GM19438 (cell line): ENCODE measurements around the gene KCNB1.

Experiments used
- ATAC-seq: cut with Tn5 transposase; IDR thresholded peaks from one replicate; pipeline ENCODE4 v1.9.1; 2021; ENCODE audit warnings: low read depth; ENCODE audit not compliant: unreplicated experiment

Gene KCNB1

GRCh38 chr20:49482621-49483017 lies at the start of gene KCNB1:
TSS of gene KCNB1 (minus strand) at chr20:49482668. CDS start at chr20:49482480, 188 bp downstream.
- ATAC-seq: no peak

GRCh38 chr20:49529470-49529869 lies 47.0 kb upstream of the KCNB1 start:
- ATAC-seq: no peak

- no peak for ATAC-seq
These were observed 44.1 kb upstream of the KCNB1 start for GRCh38 chr20:49526568-49526967.

- ATAC-seq: no peak
These were observed 43.6 kb upstream of the KCNB1 start for GRCh38 chr20:49526056-49526455.

GRCh38 chr20:49523767-49524360 lies 41.4 kb upstream of the KCNB1 start:
- no peak for ATAC-seq

- ATAC-seq: no peak
These were observed 38.9 kb upstream of the KCNB1 start for GRCh38 chr20:49521356-49521755.

GRCh38 chr20:49519777-49520359 lies 37.4 kb upstream of the KCNB1 start:
- ATAC-seq: no peak

GRCh38 chr20:49519212-49519712 lies 36.8 kb upstream of the KCNB1 start:
- ATAC-seq: no peak

- no peak for ATAC-seq
These were observed 36.1 kb upstream of the KCNB1 start for GRCh38 chr20:49518576-49518975.

GRCh38 chr20:49517805-49518100 lies 35.3 kb upstream of the KCNB1 start:
- no peak for ATAC-seq

- ATAC-seq: no peak
These were observed 34.7 kb upstream of the KCNB1 start for GRCh38 chr20:49516916-49517804.

GRCh38 chr20:49515586-49515985 lies 33.1 kb upstream of the KCNB1 start:
- no peak for ATAC-seq

- no peak for ATAC-seq
These were observed 31.0 kb upstream of the KCNB1 start for GRCh38 chr20:49513517-49513916.

- ATAC-seq: no peak
These were observed 30.5 kb upstream of the KCNB1 start for GRCh38 chr20:49513009-49513408.

- ATAC-seq: no peak
These were observed 29.5 kb upstream of the KCNB1 start for GRCh38 chr20:49511788-49512525.

- no peak for ATAC-seq
These were observed 28.2 kb upstream of the KCNB1 start for GRCh38 chr20:49510562-49511122.

GRCh38 chr20:49508435-49509199 lies 26.1 kb upstream of the KCNB1 start:
- ATAC-seq: no peak

- no peak for ATAC-seq
These were observed 25.4 kb upstream of the KCNB1 start for GRCh38 chr20:49507741-49508434.

- no peak for ATAC-seq
These were observed 23.1 kb upstream of the KCNB1 start for GRCh38 chr20:49505518-49505917.
